Limb (tissue), 2 donors: ENCODE measurements around the gene GNPNAT1.
"Not testable (repeated sequence)": the region's sequence is repeated elsewhere in the genome, so short reads cannot be mapped to it uniquely, and the experiment has no call there.

Experiments
- DNase-seq, 2 donors: peaks; one replicate each; pipeline ENCODE4 v3.0.0-alpha.2; 2016; ENCODE audit errors: extremely low spot score in 2 of 2

GNPNAT1 gene

DNA sequence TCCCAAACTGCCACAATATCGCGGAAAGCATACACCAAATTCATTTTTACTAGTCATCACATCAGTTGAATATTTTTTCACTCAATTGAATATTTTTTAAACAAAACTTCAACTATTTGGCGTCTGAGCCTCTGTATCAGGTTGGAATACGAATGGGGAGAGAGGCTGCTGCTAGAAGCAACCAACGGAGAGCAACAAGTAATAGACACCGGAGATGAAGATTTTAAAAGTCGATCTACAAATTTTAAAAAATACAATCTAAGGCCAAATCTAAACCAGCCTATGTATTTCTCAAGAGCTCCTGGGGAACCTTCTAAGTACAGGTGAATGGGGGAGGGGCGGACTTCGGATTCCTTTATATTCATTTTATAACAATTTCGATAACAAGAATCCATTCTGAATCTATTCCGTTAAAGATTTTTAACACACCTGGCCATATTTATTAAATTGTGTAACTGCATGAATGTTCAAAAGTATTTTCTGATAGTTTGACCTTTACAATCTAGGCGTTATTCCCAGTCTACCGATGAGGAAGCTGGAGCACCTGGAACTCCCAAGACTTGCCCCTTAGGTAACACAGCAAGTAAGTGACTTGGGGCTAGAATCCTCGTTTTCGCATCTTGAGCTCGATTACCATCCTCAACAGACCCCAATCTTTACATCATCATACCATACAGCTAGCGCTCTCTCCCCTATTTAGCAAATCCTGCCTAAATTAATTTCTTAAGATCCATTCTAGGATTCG lies 1.2 kb downstream of the GNPNAT1 start:
- DNase-seq = no peak

DNA sequence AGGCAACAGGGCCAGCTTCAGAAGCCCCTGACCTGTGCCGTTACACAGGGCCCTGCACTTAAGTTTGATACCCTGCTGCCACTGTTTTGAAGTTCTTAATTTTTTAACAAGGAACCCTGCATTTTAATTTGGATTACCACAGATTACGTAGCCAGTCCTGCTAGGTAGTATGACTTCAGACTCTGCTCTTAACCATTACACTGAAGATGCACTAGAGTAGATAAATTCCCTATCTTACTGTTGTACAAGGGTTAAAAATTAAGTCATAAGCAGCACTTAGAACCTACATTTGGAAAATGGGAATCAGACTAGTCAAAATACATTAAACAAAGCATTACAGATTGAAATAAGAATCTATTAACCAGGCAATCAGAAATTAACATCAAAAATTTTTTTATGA lies 2.3 kb downstream of the GNPNAT1 start:
- DNase-seq = no peak

DNA sequence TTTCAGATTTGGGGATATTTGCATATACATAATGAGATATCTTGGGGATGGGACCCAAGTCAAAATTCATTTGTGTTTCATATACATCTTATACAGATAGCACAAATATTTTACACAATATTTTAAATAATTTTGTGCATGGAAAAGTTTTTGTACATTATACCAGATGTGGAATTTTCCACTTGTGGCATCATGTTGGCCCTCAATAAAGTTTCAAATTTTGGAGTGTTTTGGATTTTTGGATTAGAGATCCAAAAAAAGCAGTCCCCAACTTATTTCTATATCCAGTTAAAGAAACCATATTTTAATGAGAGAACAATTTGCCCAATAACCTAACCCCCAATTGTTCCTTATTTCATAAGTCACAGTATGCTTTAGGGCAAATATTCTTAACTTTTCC lies 4.5 kb downstream of the GNPNAT1 start:
- DNase-seq = no peak

GRCh38 chr14:52783206-52783605 lies 8.2 kb downstream of the GNPNAT1 start:
- no peak for DNase-seq

- no peak for DNase-seq
These were observed 9.8 kb downstream of the GNPNAT1 start for GRCh38 chr14:52781629-52782028.

GRCh38 chr14:52780893-52781292 lies 10.5 kb downstream of the GNPNAT1 start:
- DNase-seq = no peak

DNA sequence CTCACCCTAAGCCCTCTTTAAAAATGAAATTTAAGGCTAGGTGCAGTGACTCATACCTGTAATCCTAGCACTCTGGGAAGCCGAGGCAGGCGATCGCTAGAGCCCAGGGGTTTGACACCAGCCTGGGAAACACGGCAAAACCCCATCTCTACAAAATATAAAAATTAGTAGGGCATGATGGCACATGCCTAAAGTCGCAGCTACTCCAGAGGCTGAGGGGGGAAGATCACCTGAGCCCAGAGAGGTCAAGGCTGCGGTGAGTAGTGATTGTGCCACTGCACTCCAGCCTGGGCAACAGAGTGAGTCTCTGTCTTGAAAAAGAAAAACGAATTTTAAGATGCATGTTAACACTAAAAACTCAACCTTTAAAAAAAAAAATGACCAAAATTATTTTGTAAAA lies 12.7 kb downstream of the GNPNAT1 start:
- no peak for DNase-seq

DNA sequence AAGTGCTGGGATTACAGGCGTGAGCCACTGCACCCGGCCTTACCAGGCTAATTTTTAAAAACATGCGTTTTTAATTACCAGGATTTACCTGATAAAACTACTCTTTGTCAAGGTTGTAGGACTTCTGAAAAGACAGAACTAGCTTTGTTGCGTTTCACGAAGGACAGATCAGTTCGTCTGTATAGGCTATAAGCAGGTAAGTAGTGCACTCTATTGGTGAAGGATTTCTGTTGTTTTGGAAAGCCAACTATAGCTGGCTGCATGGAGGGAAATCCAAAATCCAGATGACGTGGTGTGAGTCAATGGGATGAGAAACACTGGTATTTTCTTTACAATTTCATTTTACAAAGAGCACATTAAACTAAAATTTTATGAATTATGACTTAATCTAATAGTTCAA lies 14.6 kb downstream of the GNPNAT1 start:
- no peak for DNase-seq

DNA sequence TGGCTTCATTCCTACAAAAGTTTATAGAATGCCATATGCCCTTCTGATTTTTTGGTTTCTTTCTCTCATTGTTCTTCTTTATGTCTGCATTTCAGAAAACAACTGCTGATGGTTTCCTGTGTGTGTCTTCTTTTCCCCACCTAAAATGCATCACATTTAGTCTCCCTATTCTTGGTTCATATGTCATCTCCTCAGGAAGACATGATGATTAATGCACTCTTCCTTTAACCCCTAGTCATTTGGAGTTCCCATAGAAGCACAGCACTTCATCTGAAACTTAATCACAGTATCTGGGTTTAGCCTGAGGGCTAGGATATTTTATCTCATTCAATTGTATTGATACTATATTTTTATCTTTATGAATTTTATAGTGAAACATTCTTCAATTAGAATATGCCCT lies 21.5 kb downstream of the GNPNAT1 start:
- no peak for DNase-seq

DNA sequence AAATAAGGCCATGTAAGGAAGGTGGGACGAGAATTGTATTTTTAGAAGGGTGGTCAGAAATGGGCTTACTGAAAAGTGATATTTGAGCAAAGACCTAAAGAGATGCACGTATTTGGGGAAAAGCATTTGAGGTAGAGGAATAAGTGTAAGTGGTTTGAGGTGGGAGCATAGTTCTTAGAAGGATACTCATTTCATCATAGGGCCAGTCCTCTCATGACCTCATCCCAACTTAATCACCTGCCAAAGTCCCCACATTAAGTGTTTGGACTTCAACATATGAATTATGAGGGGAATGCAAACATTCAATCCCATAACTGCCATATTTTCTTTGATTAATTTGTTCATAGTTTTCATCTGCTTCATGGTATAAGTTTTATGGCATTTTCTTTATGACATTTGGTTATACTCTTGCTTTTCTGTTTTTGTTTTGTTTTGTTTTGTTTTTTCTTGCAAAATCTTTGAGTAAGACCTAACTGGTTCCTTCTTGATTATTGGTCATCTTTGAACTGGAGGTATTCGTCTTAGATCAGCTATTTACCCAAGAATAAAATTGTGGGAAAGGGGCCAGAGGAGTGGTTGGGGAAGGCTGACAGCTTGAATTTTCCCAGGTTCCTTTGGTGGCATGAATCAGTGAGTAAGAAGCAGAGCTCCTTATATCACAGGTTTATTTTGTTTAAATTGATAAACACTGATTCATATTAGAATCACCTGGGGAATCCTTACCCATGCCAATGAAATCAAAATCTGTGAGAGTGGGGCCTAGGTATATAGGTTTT lies 24.2 kb downstream of the GNPNAT1 start:
- no peak for DNase-seq

DNA sequence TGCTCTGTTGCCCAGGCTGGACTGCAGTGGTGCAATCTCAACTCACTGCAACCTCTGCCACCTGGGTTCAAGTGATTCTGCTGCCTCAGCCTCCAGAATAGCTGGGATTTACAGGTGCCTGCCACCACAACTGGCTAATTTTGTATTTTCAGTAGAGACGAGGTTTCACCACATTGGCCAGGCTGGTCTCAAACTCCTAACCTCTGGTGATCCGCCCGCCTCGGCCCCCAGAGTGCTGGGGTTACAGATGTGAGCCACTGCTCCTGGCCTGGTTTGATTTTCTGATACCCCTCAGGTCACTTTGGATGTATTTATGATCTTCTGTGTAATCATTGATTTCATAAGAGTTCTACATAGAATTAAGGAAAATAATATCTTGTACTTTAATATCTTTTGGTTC lies 28.5 kb downstream of the GNPNAT1 start:
- not testable (repeated sequence) for DNase-seq

GRCh38 chr14:52759145-52759544 lies 32.3 kb downstream of the GNPNAT1 start:
- no peak for DNase-seq

DNA sequence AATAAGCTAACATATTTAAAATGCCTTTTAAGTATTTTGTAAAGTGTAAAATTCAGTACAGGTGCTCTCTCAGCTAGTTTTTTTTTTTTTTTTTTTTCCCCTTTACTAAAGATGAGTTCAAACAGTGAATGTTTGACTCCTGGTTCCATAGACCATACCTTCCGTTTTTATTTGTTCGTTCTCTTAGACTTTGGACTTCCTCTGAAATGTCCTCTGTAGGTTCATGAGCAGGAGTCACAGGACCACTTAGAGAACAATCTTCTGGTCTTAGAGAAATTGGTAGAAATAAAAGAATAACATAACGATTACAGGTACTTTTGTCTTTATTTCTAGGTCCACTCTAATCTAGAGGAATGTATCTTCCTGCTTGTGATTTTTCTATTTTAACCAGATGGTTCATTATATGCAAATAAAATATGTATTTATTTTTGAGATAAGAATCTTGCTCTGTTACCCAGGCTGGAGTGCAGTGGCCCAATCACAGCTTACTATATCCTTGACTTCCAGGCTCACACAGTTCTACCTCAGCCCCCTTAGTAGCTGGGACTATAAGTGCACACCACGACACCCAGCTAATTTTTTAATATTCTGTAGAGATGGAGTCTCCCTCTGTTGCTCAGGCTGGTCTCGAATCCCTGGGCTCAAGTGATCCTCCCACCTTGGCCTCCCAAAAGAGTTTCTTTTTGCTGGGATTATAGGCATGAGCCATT lies 35.6 kb downstream of the GNPNAT1 start:
- DNase-seq = no peak

DNA sequence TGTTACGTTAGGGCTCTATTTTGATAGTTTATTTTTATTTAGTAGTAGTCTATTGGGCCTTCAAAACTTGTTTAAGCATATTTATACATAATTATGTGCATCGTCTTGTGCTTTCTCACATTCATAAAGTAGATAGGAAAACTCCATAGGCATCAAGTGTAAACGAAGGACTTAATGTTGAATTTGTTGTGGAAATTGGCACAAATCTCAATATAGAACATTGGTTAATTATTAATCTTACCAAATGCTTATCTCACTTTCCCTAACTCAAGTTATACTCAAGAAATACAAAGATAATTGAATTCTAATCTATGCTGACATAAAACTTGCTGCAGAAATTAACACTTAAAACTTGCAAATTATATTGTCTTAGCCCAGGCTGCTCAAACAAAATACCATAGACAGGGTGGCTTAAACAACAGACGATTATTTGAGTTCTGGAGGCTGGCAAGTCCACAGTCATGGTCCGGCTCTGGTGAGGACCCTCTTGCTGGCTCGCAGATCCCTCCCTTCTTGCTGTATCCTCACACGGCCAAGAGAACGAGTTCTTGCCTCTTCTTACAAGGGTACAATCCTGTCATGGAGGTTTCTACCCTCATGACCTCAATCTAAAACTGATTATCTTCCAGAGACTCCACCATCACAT lies 42.6 kb downstream of the GNPNAT1 start:
- DNase-seq = no peak

GRCh38 chr14:52741865-52742264 lies 49.5 kb downstream of the GNPNAT1 start:
- DNase-seq = no peak

GRCh38 chr14:52740751-52741150 lies 50.7 kb downstream of the GNPNAT1 start:
- DNase-seq = no peak

- DNase-seq = no peak
These were observed 53.0 kb downstream of the GNPNAT1 start for GRCh38 chr14:52738409-52738808.

DNA sequence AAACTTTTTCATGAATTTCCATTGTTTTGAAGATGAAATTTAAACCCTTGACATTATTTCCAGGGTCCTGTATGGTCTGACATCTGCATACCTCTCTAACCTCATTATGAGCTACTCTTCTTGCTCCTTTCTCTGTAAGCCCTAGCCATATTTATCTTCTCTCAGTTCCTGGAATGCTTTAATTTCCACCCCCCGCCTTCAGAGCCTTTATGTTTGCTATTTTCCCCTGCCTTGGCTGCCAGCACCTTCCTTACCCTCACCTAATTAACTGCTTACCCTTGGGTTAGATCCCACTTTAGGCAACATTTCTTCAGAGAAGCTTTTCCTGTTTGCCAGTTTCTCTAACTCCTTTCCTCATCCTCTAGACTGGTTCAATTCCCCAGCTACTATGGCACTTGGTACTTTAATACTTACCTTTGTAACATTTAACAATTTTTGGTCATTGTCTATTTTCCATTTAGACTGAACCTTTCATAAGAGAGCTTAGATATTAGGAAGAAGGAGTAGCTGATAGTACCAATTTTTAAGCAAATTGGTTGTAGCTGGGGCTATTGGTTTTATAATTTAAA lies 55.4 kb downstream of the GNPNAT1 start:
- DNase-seq = no peak

GRCh38 chr14:52733824-52734223 lies 57.6 kb downstream of the GNPNAT1 start:
- DNase-seq = no peak

- peak in 1 of 2 donors; percentile 24 for DNase-seq
These were observed 60.7 kb downstream of the GNPNAT1 start for GRCh38 chr14:52730709-52731111.

- DNase-seq = peak; percentile 96 to 100
These were observed 61.3 kb downstream of the GNPNAT1 start, which contains the start of gene STYX for GRCh38 chr14:52729925-52730708. Gene STYX, plus strand, starts transcription at chr14:52730166. Its CDS starts 309 bp downstream, at chr14:52730475.
